ENCODE results near the gene KIF16B.

DNA sequence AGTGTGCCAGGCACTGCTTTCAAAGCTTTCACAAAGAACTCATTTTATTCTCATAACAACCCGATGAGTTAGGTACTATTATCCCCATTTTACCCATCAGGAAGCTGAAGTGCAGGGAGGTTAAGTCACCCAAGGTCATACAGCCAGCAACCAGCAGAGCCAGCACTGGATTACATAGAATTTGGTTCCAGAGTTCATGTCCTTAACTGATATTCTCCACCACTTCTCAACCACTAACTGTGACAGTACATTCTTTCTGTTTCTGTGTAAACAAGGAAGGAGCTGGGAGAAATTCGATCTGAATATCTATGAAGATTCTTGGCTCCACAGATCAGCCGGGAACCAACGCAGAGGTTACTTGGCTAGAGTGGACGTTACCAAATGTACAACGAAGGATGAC, 98.0 kb downstream of the KIF16B start:
- no peak for TF ChIP-seq GATA2 (IDR thresholded peaks at IDR 0.05; ENCODE audit: low read depth, low read length)
- TF ChIP-seq GATA3 (IDR thresholded peaks at IDR 0.05; ENCODE audit: low read depth, low read length), result no peak
